Right kidney (tissue), 9 donors: Measurements from ENCODE around the gene TRABD2A.
"Not testable (repeated sequence)": the region's sequence is repeated elsewhere in the genome, so short reads cannot be mapped to it uniquely, and the experiment has no call there.

Experiments
- DNase-seq: peaks from one replicate; pipeline ENCODE4 v3.0.0-alpha.2; 2016
- long read RNA-seq, 8 donors: transcript quantifications; one replicate each; lab custom pipeline, GENCODE V29; 2026

TRABD2A gene
- long read RNA-seq, donor 1, partial matches to known transcripts = 3,609 of 3,689 reads
- long read RNA-seq, donor 1, other reads (novel, unspliced or antisense) = 80 of 3,689 reads
- long read RNA-seq, donor 2, partial matches to known transcripts = 2,926 of 2,976 reads
- long read RNA-seq, donor 2, other reads (novel, unspliced or antisense) = 50 of 2,976 reads
- long read RNA-seq, donor 3, partial matches to known transcripts = 1,506 of 1,530 reads
- long read RNA-seq, donor 3, other reads (novel, unspliced or antisense) = 24 of 1,530 reads
- long read RNA-seq, donor 4, partial matches to known transcripts = 2,858 of 2,922 reads
- long read RNA-seq, donor 4, other reads (novel, unspliced or antisense) = 64 of 2,922 reads
- long read RNA-seq, donor 5, partial matches to known transcripts = 4,552 of 4,663 reads
- long read RNA-seq, donor 5, other reads (novel, unspliced or antisense) = 111 of 4,663 reads
- long read RNA-seq, donor 6, partial matches to known transcripts = 2,831 of 2,884 reads
- long read RNA-seq, donor 6, other reads (novel, unspliced or antisense) = 53 of 2,884 reads
- long read RNA-seq, donor 7, partial matches to known transcripts = 5,820 of 6,043 reads
- long read RNA-seq, donor 7, other reads (novel, unspliced or antisense) = 223 of 6,043 reads
- long read RNA-seq, donor 8, partial matches to known transcripts = 2,854 of 2,937 reads
- long read RNA-seq, donor 8, other reads (novel, unspliced or antisense) = 83 of 2,937 reads

GRCh38 chr2:84880645-84881521 is at the start of gene TRABD2A:
TSS of gene TRABD2A (minus strand) at chr2:84881084. CDS start at chr2:84881039, 45 bp downstream.
- peak; percentile 65 for DNase-seq

- DNase-seq = no peak
Measured at GRCh38 chr2:84927275-84927627, 46.4 kb upstream of the TRABD2A start.

- peak; percentile 89 for DNase-seq
Measured at GRCh38 chr2:84925724-84926376, 45.0 kb upstream of the TRABD2A start.

GRCh38 chr2:84925336-84925723 is 44.4 kb upstream of the TRABD2A start:
- no peak for DNase-seq

- DNase-seq = no peak
Measured at GRCh38 chr2:84924173-84925106, 43.6 kb upstream of the TRABD2A start.

GRCh38 chr2:84923009-84923408 is 42.1 kb upstream of the TRABD2A start:
- no peak for DNase-seq

GRCh38 chr2:84919885-84920580 is 39.1 kb upstream of the TRABD2A start:
- no peak for DNase-seq

- no peak for DNase-seq
Measured at GRCh38 chr2:84918430-84918829, 37.5 kb upstream of the TRABD2A start.

- not testable (repeated sequence) for DNase-seq
Measured at GRCh38 chr2:84917821-84918220, 36.9 kb upstream of the TRABD2A start.

GRCh38 chr2:84915675-84916074 is 34.8 kb upstream of the TRABD2A start:
- DNase-seq = not testable (repeated sequence)

GRCh38 chr2:84914334-84914733 is 33.5 kb upstream of the TRABD2A start:
- DNase-seq = no peak

GRCh38 chr2:84912984-84913383 is 32.1 kb upstream of the TRABD2A start:
- no peak for DNase-seq

GRCh38 chr2:84911135-84911678 is 30.3 kb upstream of the TRABD2A start:
- no peak for DNase-seq

GRCh38 chr2:84908948-84909713 is 28.2 kb upstream of the TRABD2A start:
- DNase-seq = no peak

GRCh38 chr2:84906900-84907714 is 26.2 kb upstream of the TRABD2A start:
- DNase-seq = peak; percentile 51

GRCh38 chr2:84906108-84906899 is 25.4 kb upstream of the TRABD2A start:
- peak; percentile 72 for DNase-seq
